ENCODE results near the gene SAMD14. TPM values are rescaled to one million over a fixed set of nuclear protein-coding genes. Genes with fewer than 3 reads are reported as not detected.

Gene SAMD14
- total and polyA plus RNA-seq, 2 of the 4 experiments (the other 2 are of a cell fraction) = 1.4 to 6.2 TPM

- Histone ChIP-seq H2BK120ac (ENCODE audit: low read depth, low read length) (no peak overlapping the region), H3K18ac (ENCODE audit: low read depth, low read length) (no peak overlapping the region), H3K23ac (ENCODE audit: low read depth, low read length) (no peak overlapping the region), H2AK9ac (replicated peaks; ENCODE audit: low read depth, low read length, poor library complexity) (no peak overlapping the region), H3K9ac (ENCODE audit: low read depth, low read length) (no peak overlapping the region), H2AFZ (replicated peaks; ENCODE audit: low read length, poor library complexity) (no peak overlapping the region), H3K9me3 (ENCODE audit: control insufficient read depth, insufficient read depth, low read length) (no peaks in the 10 kb centered on the region), H2BK20ac (ENCODE audit: low read depth, low read length) (no peak overlapping the region), H3K4me2 (ENCODE audit: low read depth, low read length) (no peak overlapping the region), H2AK5ac (ENCODE audit: low read depth, low read length) (no peak overlapping the region), H4K8ac (ENCODE audit: low read depth in 2 of 2, low read length in 2 of 2) (no peak overlapping the region), H3K56ac (ENCODE audit: extremely low read depth, insufficient read depth, low read length) (no peak overlapping the region), H2BK15ac (ENCODE audit: low read depth, low read length) (no peak overlapping the region), H3K4me3 (ENCODE audit: insufficient read depth, low read depth, low read length) (no peak overlapping the region), H2BK5ac (ENCODE audit: low read depth, low read length, poor library complexity, severe bottlenecking) (no peak overlapping the region), H3K79me1 (ENCODE audit: low read depth in 1 of 2, low read length in 2 of 2) (peaks cover 6 to 16% of the 10 kb centered on the region in 2 experiments; a peak in 3 of 4 replicates), H4K5ac (ENCODE audit: low read depth, low read length) (no peak overlapping the region), H3K27me3 (ENCODE audit: control insufficient read depth, insufficient read depth, low read length) (no peaks in the 10 kb centered on the region), H3K27ac (ENCODE audit: insufficient read depth, low read length) (no peak overlapping the region), H3K14ac (replicated peaks; ENCODE audit: low read depth, low read length) (no peak overlapping the region), H3K4me1 (ENCODE audit: control insufficient read depth, insufficient read depth, low read length) (peaks cover 23% of the 10 kb centered on the region), H3K36me3 (ENCODE audit: control insufficient read depth, insufficient read depth, low read length) (peaks cover 13% of the 10 kb centered on the region), H3K9me1 (ENCODE audit: insufficient read depth, low read length) (0 out of 2 replicates have a peak, but pooled peaks cover 6% of the 10 kb centered on the region), H3K4ac (ENCODE audit: low read depth, low read length) (no peak overlapping the region), H4K20me1 (ENCODE audit: insufficient read depth, low read length) (peaks cover 7% of the 10 kb centered on the region), H4K91ac (ENCODE audit: insufficient read depth, low read depth, low read length) (no peak overlapping the region)
- TF ChIP-seq ELK1 (IDR thresholded peaks at IDR 0.05; ENCODE audit: borderline replicate concordance, low read depth, low read length) = no peak
- TF ChIP-seq CHD1 (IDR thresholded peaks at IDR 0.05; ENCODE audit: low read depth, low read length) = no peak
- TF ChIP-seq FOS (IDR thresholded peaks at IDR 0.05; ENCODE audit: low read depth, low read length) = no peak
- no peak for TF ChIP-seq NFE2L2 (IDR thresholded peaks at IDR 0.05; ENCODE audit: low read depth, low read length)
- TF ChIP-seq POLR2A (IDR thresholded peaks at IDR 0.05; ENCODE audit: low read depth, low read length) = no peak
- no peak for TF ChIP-seq CTCF (conservative IDR thresholded peaks at IDR 0.05; ENCODE audit: low read depth, low read length)
- no peak for TF ChIP-seq CEBPB (IDR thresholded peaks at IDR 0.05; ENCODE audit: low read depth, low read length)
- no peak for TF ChIP-seq MAZ (IDR thresholded peaks at IDR 0.05; ENCODE audit: borderline replicate concordance, low read depth, low read length)
- no peak for TF ChIP-seq USF2 (IDR thresholded peaks at IDR 0.05; ENCODE audit: low read depth, low read length)
- no peak for TF ChIP-seq MXI1 (IDR thresholded peaks at IDR 0.05; ENCODE audit: borderline replicate concordance, low read depth, low read length)
- no peak for TF ChIP-seq RAD21 (IDR thresholded peaks at IDR 0.05; ENCODE audit: low read length)
- 83% methylated on average over 1 of the region's 4 CpGs; no CpG with 5 or more reads in 1 of the 2 experiments for WGBS, 2 experiments (ENCODE audit: extremely low coverage in 2 of 2, insufficient read length in 1 of 2)
- in situ Hi-C loops (cut with MboI; ENCODE audit: low sequenced_read_pairs) = no loop called here
- intact Hi-C loops (cut with micrococcal nuclease) = no loop called here
- ChIA-PET CTCF (no interaction called here), POLR2A (ENCODE audit: unreplicated experiment) (no interaction called here)
- ATAC-seq (ENCODE audit: low read depth) = no peak
- no peak for DNase-seq
- no TSS peak for BruUV-seq (replicated peaks)
- dilution Hi-C loops (cut with HindIII; ENCODE audit: low sequenced_read_pairs, unreplicated experiment) = no loop called here
These were observed 32.0 kb downstream of the SAMD14 start for GRCh38 chr17:50097926-50098325.
